SK-N-SH (cell line): ENCODE results near the gene ADAM11.

Experiments used
- CTCF ChIP-seq: fragments of 200-600 bp; sonication (generic); IDR thresholded peaks from 2 replicates; pipeline ENCODE4 v1.6.1; 2017; ENCODE audit warnings: antibody characterized with exemption, mild to moderate bottlenecking, moderate library complexity
- EP300 ChIP-seq, 2 experiments: IDR thresholded peaks; 2 replicates each; pipeline versions ENCODE4 v1.4.0 to v1.6.1; 2012; ENCODE audit warnings: borderline replicate concordance in 1 of 2, low read depth in 1 of 2, low read length in 1 of 2
- FOXM1 ChIP-seq: IDR thresholded peaks from 2 replicates; pipeline ENCODE4 v1.4.0; 2012; ENCODE audit warnings: low read depth, mild to moderate bottlenecking
- NRF1 ChIP-seq: IDR thresholded peaks from 2 replicates; pipeline ENCODE4 v1.6.1; 2012; ENCODE audit warnings: low read depth, mild to moderate bottlenecking, low read length
- USF2 ChIP-seq: fragments of 150-350 bp; IDR thresholded peaks from 2 replicates; pipeline ENCODE4 v1.6.1; 2017; ENCODE audit warnings: antibody characterized with exemption, low read length, low read depth, borderline replicate concordance

- TF ChIP-seq CTCF: no peak
- TF ChIP-seq NRF1: no peak
- TF ChIP-seq USF2: no peak
- no peak for TF ChIP-seq FOXM1
- TF ChIP-seq EP300 (IDR thresholded peaks at IDR 0.05; ENCODE audit: borderline replicate concordance in 1 of 2, low read depth in 1 of 2, low read length in 1 of 2): no peak
Measured at GRCh38 chr17:44738214-44738906, 20.4 kb upstream of the ADAM11 start.
